RKO (cell line): ENCODE results near the gene CPA5.

Source experiments
- DNase-seq: peaks from one replicate; pipeline ENCODE4 v3.0.0-alpha.2; 2016; ENCODE audit warnings: low spot score

CPA5 gene

GRCh38 chr7:130332259-130333053 lies 12.2 kb upstream of the CPA5 start:
- DNase-seq, result no peak

DNA sequence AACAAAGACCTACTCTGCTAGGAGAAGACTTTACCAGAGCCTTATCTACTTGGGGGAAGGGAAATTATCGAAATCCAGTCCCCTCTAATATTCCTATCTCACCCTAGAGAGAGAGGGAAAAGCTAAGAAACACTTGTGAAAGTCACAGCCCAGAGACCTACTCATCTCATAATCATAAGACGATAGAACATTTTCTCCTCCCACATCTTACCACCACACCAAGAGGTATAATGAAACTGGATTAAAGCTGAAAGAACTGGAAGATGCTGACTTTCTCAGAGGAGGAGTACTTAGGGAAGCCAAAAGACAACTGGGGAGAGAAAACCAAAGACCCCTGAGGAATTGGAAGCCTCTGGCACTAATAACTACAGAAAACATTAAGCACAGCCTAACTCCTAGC lies 10.8 kb upstream of the CPA5 start:
- DNase-seq, result no peak

DNA sequence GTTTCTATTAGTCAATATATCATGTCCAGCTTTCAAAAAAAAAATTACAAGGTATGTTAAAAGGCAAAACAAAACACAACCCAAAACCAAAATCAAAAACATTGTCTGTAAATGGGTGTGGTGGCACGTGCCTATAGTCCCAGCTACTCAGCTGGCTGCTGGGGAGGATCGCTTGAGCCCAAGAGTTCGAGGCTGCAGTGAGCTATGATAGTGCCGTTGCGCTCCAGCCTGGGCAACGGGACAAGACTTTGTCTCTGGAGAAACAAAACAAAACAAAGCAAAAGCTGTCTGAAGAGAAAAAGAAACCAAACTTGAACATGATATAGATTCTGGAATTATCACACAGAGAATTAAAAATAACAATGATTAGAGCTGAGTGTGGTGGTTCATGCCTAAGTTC lies 10.3 kb upstream of the CPA5 start:
- no peak for DNase-seq

DNA sequence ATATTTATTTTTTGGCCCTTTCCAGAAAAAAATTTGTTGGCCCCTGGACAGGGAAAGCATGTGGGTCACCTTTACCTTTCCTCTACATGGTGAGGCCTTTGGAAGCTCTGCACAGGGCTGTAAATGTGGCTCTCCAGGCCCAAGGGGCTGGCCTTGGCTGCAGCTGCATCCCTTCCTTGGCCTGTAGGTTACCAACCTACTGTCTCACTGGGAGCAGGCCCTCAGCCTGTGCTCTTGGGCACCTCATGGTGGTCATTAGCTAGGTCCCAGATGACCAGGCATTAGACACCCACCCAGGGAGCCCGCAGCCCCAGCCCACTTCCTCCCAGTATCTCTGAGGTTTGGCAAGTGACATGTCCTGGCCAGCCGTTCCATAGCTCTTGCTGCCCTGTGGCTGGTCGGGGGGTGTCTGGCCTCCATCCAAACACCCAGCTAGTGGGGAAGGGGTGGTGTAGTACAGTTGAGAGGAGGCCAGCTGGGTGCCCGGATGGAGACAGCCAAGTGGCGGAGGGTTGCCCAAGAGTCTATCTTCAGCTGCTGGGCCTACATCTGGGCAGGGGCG lies 7.1 kb upstream of the CPA5 start:
- DNase-seq, result no peak

DNA sequence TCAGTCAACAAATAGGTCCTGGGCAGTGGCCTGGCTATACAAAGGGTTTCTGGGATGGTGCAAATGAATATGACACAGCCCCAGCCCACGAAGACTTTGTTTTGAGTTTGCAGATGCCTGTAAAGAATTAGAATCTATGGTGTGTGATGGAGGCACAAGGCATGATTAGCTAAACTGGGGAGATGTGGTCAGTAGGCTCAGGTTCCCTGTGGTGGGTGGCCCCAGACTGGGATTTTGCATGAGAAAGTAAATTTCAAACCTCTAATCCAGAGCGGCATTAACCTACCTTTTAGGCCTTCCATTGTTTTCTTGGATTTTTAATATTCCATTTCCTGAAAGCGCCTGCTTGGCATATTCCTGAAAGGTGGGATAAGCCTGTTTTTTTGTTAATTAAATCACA lies 6.4 kb upstream of the CPA5 start:
- DNase-seq, result no peak

GRCh38 chr7:130341882-130342281 lies 2.7 kb upstream of the CPA5 start:
- no peak for DNase-seq

- no peak for DNase-seq
These were observed 1.8 kb upstream of the CPA5 start for GRCh38 chr7:130342701-130343380.

GRCh38 chr7:130345136-130345535 lies 520 bp downstream of the CPA5 start:
- DNase-seq, result no peak

DNA sequence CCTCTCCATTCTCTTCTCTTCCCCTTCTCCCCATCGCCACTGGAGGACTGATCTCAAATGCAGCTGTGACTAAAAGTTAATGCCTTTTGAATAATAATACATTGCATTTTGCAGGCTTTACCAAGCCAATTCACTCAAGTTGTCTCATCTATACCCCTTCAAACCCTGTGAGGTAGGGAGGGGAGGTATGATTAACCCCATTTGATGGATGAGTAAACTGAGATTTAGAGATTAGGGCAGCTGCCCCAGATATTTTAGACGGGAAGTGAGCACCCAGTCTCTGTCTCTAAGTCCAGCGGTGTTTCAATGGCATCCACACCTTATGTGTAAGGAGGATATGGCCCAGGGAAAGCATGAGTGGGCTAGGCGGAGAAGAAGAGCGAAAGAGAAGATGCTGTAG lies 1.1 kb downstream of the CPA5 start:
- DNase-seq, result no peak

GRCh38 chr7:130346177-130346905 lies 1.7 kb downstream of the CPA5 start:
- no peak for DNase-seq

DNA sequence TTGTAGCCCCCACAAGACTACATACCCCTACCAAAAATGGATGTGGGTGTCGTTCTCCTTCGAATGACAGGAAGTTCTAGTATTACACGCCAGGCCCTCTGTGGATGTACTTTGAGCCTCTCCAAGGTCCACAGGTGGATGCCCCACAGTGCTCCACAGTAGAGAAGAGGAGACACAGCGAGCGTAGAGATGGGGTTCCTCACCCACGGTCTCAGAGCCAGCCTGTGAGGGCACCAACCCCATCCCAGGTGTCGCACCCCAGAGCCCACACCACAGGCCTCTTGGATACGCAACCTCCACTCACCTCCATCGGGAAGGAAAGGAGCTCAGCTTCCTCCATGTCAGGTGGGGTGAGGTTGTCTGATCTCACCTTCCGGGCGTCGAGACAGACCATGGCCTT lies 2.3 kb downstream of the CPA5 start:
- DNase-seq, result no peak

DNA sequence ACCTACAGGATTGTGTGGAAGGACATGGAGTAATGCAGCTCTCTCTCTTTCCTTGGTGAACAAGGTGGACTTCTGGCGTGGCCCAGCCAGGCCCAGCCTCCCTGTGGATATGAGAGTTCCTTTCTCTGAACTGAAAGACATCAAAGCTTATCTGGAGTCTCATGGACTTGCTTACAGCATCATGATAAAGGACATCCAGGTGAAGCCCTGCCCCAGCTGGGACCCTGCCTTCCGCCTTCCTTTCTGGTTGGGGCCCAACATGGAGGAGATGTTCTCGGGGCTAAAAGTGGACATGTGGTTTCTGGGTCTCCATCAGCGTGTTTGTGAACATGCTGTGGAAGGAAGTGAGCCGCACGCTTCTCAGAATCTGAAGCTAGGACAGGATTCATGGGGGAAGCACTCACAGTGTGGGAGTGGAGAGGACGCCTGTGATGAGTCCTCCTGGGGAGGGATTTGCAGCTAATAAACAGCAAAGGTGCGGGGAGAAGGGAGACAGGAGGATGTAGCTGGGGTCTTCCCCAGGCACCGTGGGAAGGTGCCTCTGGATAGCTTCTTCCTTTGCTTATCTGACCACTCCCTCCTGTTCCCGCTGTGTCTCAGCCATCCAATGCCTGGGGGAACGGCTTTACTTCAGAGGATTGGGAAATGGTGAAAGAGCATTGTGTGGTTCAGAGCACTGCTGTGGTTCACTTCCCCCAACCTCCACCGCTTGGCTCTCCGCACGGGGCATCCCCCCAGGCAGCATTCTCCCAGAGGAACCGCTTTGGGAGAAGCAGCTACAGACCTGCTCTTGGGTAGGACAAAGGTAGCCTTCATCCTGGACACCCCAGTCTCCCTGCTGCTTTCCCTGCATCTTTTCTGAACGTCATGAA lies 5.5 kb downstream of the CPA5 start:
- no peak for DNase-seq

DNA sequence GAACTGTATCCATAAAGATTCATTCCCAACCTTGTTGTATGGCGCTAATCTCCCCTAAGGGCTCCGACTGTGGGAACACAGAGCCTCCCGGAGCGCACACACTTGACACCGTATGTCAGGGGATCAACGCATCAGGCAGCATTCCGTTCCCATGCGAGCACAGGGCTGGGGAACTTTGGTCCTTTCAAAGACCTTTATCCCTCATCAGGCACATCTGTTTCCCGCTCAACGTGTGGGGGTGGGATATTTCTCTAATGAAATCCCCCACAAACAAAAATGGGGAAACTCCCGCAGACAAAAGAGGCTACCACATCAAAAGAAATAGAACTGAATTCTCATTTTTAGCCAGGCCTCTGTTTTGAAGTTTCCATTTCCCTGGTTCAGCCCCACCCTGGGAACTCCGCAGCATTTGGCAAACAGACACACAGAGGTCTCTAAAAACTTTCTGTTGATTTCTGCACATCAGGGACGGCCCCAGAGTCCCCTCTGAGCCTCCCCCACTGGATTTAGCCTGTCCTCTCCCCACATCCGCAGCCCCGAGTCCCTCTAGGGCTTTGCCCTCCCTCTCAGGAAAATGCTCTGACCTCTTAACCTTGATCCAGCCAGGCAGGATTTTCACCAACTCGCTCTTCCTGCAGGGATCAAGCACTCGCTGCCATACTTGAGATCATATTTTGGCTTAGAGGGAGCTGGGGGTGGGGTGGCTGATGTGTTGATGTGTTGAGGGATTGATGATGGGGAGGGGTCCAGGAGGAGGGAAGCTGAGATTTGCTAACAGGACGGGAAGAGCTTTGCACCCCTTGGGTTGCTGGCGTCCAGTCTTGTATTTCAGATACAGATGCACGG lies 6.6 kb downstream of the CPA5 start:
- DNase-seq, result no peak

GRCh38 chr7:130351791-130352090 lies 7.1 kb downstream of the CPA5 start:
- DNase-seq, result no peak

- peak; percentile 29 for DNase-seq
These were observed 7.8 kb downstream of the CPA5 start for GRCh38 chr7:130352194-130353074.

DNA sequence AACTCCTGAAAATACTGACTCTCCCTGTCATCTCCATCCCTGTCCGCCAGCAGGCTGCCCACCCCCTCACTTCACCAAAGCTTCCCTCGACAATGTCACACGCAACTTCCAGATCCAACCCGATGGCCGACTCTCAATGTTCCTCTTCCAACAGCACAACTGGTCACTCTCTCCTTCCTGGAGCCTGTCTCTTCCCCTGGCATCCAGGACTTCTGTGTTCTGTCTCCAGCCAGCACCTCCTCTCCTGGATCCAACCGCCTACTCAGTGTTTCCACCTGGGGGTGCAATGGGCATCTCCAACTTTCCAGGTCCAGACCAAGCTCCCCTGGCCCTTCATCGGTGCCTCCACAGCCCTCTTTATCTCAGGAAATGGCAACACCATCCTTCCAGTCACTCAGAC lies 8.6 kb downstream of the CPA5 start:
- DNase-seq, result no peak

GRCh38 chr7:130356121-130356875 lies 11.7 kb downstream of the CPA5 start:
- no peak for DNase-seq

DNA sequence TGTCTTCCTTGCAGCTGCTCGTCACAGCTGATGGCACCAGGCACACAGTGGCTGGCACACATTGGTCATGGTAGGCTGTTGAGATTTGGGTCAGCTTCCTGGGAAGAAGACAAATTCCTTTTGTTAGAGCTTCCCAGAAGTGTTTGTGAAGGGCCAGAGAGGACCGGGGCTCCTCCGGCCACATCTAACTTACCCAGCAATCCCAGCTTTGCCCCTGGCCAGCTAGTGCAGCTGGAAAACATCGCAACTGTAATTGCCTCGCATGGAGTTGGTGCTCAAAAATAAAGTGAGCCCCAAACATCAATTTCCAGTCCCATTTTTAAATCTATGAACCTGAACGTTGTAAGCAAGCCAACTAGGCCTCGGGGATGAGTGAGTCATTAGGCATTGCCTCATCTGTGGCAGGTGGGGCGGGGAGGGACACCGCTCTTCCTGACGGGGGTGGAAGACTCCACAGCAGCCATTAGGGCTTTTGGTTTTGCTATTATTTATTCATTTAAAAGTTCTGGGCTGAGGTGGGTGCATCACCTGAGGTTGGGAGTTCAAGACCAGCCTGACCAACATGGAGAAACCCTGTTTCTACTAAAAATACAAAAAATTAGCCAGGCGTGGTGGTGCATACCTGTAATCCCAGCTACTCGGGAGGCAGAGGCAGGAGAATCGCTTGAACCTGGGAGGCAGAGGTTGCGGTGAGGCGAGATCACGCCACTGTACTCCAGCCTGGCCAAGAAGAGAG lies 12.4 kb downstream of the CPA5 start:
- peak; percentile 56 for DNase-seq

GRCh38 chr7:130358471-130358870 lies 13.9 kb downstream of the CPA5 start:
- DNase-seq, result no peak
